GM12801 (cell line): ENCODE data around the gene G6PC3.

Experiments
- TF ChIP-seq, protein P1 (sequence below): IDR thresholded peaks from one replicate; pipeline ENCODE4 v1.5.1; 2011; ENCODE audit warnings: control low read depth; ENCODE audit not compliant: insufficient read length; ENCODE audit errors: extremely low read depth

G6PC3 gene

DNA sequence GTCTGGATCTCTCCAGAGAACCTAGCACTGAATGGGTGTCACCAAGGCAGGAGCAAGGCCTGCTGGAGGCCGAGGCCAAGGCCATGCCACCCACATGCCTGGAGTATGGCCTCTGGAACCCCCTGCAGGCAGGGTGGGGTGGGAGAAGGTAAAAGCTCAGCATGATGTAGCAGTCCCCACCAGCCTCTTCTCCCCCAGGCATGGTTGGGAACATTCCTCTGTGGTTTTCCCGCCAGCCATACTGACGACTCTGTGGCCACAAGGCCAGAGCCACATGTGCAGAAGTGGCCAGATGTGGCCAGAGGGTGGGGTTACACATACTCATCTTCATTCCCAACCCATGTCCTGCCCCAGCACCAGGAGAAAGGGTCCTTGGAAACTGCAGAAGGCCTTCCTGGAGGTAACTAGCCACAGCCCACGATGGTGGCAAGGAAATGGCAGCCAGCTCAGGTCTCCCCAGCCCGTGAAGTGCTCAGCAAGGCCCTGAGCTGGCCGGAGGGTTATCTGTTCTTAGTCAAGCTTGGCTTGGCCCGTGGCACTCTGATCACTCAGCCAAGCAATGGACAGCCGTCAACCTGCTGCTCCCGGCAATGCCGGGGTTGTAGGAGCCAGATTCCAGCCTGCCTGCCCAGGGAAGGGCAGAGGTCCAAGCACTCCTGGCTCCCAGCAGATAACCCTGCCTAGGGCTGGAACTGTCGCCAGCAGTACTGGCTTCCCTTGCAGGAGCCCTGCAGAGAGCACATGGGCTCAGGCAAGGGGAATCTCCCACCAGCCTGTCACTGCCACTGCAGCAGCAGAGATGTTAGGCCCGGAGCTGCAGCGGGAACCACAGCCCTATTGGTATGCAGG lies 26.8 kb downstream of the G6PC3 start:
- TF ChIP-seq, protein P1, sequence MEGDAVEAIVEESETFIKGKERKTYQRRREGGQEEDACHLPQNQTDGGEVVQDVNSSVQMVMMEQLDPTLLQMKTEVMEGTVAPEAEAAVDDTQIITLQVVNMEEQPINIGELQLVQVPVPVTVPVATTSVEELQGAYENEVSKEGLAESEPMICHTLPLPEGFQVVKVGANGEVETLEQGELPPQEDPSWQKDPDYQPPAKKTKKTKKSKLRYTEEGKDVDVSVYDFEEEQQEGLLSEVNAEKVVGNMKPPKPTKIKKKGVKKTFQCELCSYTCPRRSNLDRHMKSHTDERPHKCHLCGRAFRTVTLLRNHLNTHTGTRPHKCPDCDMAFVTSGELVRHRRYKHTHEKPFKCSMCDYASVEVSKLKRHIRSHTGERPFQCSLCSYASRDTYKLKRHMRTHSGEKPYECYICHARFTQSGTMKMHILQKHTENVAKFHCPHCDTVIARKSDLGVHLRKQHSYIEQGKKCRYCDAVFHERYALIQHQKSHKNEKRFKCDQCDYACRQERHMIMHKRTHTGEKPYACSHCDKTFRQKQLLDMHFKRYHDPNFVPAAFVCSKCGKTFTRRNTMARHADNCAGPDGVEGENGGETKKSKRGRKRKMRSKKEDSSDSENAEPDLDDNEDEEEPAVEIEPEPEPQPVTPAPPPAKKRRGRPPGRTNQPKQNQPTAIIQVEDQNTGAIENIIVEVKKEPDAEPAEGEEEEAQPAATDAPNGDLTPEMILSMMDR: no peak

DNA sequence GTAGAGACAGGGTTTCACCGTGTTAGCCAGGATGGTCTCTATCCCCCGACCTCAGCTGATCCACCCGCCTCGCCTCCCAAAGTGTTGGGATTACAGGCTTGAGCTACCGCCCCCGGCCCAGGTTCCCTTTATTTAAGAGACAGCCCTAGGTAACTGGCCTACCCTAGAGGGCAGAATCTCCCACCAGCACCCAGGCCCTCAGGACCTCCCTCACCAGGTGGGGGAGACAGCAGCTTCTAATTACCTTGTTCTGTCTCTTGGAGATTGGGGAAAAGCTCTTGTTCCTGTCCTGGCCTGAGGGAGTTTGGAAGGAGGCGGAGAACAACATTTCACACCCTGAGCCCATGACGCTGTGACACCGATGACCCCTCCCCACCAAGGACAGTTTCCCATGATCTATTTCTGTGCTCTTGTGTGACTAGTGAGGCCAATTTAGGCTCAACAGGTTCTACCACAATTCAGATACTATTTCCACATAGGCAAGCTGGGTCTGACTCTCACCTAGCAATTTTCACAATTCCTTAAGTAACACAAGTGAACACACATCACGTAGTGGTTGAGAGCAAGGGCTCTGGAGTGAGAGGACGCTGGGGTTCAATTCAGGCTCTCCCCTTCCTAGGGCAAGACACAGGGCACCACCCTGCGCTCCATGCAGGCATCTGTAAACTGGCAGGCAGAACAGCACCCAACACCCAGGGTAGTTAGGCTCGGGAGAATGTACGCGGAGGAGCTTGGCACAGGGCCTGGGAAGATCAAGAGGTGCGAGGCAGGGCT lies 32.5 kb downstream of the G6PC3 start:
- TF ChIP-seq, protein P1: no peak

DNA sequence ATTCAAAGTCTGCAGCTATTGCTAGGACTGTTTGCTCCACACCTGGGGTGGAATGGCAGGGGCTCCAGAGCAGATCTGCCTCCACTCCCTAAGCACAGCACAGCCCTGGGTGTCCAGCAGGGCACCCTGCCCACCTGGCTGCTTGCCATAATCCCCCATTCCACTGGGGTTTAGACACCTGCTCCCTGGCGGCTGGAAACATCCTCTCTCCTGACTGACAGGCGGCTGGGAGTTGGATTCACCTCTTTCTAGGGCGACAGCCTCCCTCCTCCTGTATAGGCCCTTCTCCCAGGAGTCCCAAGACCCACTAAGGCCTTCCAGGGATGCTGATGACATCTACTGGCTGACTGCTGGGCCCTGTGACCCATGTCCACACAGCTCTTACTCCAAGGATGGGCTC lies 34.9 kb downstream of the G6PC3 start:
- TF ChIP-seq, protein P1: no peak

DNA sequence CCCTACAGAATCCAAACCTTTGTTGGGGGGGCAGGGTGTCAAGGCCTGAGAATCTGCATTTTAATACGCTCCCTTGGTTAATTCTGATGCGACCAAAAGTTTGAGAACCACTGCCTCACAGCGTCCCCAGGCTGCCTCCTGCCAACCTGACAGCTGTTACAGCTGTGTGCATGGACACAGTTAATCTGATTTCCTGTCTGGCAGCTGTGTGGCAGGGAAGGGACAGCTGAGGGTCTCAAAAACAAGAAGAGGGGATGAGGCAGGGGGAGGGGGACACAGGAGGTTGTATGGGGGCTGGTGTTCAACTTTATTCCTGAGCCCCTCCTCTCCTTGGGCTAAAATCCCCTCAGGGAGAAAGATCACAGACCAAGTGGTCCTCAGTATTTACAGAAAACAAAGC lies 35.4 kb downstream of the G6PC3 start:
- TF ChIP-seq, protein P1: no peak

DNA sequence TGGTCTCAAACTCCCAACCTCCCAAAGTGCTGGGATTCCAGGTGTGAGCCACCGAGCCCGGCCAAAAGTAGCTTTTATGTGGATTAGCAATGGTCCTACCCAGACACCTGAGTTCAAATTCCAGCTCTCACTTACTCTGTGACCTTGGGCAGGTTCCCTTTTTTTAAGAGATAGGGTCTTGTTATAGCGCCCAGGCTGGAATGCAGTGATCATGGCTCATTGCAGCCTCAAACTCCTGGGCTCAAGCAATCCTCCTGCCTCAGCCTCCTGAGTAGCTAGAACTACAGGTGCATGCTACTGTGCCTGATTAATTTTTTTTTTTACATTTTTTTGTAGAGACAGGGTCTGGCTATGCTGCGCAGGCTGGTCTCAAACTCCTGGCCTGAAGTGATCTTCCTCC lies 36.3 kb downstream of the G6PC3 start:
- TF ChIP-seq, protein P1: no peak

DNA sequence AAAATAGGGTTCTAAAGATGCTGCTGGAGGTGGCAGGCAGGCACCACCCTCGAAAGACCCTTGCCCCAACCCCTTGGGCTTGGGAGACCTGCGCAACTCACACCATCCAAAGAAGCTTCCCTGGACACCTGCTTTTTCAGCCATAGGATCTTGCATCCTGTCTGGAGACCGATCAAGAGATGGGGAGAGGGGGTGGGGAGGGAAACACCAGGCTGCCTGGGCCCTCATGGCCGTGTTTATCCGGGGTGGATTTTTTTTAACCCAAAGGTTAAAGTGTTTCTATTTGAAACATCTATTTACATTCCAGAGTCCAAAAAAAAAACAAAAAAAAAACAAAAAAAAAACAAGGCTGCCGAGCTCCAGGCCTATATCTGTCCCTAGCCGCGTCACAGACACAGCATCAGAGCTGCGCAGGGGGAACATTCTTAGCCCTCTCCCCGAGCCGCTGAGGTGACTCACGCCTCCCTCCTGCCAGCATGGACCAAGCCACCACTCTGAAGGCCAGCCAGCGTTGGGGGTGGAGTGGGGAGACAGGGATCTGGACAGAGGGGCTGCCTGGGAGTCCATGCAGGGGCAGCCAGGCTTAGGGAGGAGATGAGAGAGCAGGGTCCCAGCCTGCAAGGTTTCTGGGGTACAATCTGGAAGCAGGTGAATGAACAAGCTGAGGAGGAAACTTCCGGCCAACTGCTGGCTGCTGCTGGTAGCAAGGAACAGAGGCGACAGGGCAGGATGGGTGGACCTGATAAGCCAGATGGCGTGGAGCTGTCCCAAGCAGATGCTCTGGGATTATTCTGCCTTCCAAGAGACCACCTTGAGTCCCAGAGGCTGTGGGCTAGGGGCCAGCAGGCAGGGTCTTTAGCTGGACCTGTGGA lies 38.1 kb downstream of the G6PC3 start:
- TF ChIP-seq, protein P1: no peak

DNA sequence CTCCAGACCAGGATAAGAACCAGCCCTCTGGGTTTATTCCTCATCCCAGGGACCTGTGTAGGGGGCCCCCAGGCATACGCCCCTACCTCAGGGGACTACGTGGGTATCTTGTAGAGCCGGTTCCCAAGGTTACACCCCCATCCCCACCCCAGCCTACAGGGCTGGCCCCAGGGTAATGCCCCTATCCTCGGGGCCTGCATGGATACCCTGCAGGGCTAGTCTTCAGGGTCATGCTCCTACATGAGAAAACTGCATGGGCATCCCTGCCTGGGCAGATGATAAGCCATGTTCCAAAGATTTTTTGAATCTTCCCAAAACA lies 38.7 kb downstream of the G6PC3 start:
- TF ChIP-seq, protein P1: no peak
